ENCODE results near the gene SMCO4. TPM values are rescaled to one million over a fixed set of nuclear protein-coding genes. Genes with fewer than 3 reads are reported as not detected.

SMCO4 gene
- total and polyA plus RNA-seq, 7 donors, result 2.4 to 112 (median 9.6) TPM

GRCh38 chr11:93574638-93575220 lies 31.5 kb upstream of the SMCO4 start:
- no peak for TF ChIP-seq POLR2A (IDR thresholded peaks at IDR 0.05)
- no peak for TF ChIP-seq EP300 (IDR thresholded peaks at IDR 0.05)
- no peak for TF ChIP-seq POLR2AphosphoS5 (IDR thresholded peaks at IDR 0.05)
- TF ChIP-seq CTCF (IDR thresholded peaks at IDR 0.05), result no peak
- DNase-seq, result no peak
- peaks cover 0 to 3% (median 0%) of the 10 kb centered on the region in 4 donors for H3K9me3 ChIP-seq
- WGBS, 2 donors, result 91 to 94% methylated on average over 2 of the region's 2 CpGs
- H3K4me1 ChIP-seq, result peaks cover 0 to 11% (median 7%) of the 10 kb centered on the region in 4 donors
- H3K27ac ChIP-seq, result no peak overlapping the region
- no peaks in the 10 kb centered on the region for H3K36me3 ChIP-seq
- H3K4me3 ChIP-seq, result no peak overlapping the region
- intact Hi-C loops (cut with DNase I), result no loop called here
- no peaks in the 10 kb centered on the region for H3K27me3 ChIP-seq

- TF ChIP-seq CTCF (IDR thresholded peaks at IDR 0.05), result no peak
- TF ChIP-seq POLR2AphosphoS5 (IDR thresholded peaks at IDR 0.05), result no peak
- TF ChIP-seq POLR2A (IDR thresholded peaks at IDR 0.05), result no peak
- TF ChIP-seq EP300 (IDR thresholded peaks at IDR 0.05), result no peak
- intact Hi-C loops (cut with DNase I), result no loop called here
- DNase-seq, result no peak
- no peak overlapping the region for H3K4me3 ChIP-seq
- no peaks in the 10 kb centered on the region for H3K27me3 ChIP-seq
- no peaks in the 10 kb centered on the region for H3K9me3 ChIP-seq
- H3K27ac ChIP-seq, result no peak overlapping the region
- 79 to 95% methylated on average over 1 of the region's 1 CpG for WGBS, 2 donors
- peaks cover 0 to 11% (median 7%) of the 10 kb centered on the region in 4 donors for H3K4me1 ChIP-seq
- H3K36me3 ChIP-seq, result no peaks in the 10 kb centered on the region
Observed at GRCh38 chr11:93573184-93573583, 30.0 kb upstream of the SMCO4 start.

GRCh38 chr11:93572621-93573020 lies 29.4 kb upstream of the SMCO4 start:
- Histone ChIP-seq H3K36me3 (no peaks in the 10 kb centered on the region), H3K4me1 (peaks cover 0 to 16% (median 13%) of the 10 kb centered on the region in 4 donors), H3K4me3 (no peak overlapping the region), H3K27me3 (no peaks in the 10 kb centered on the region), H3K27ac (no peak overlapping the region), H3K9me3 (no peaks in the 10 kb centered on the region)
- no peak for DNase-seq
- intact Hi-C loops (cut with DNase I), result no loop called here
- WGBS, 2 donors, result 28 to 62% methylated on average over 3 of the region's 3 CpGs
- TF ChIP-seq EP300 (IDR thresholded peaks at IDR 0.05) (no peak), POLR2AphosphoS5 (IDR thresholded peaks at IDR 0.05) (no peak), CTCF (IDR thresholded peaks at IDR 0.05) (no peak), POLR2A (IDR thresholded peaks at IDR 0.05) (no peak)

GRCh38 chr11:93572171-93572570 lies 29.0 kb upstream of the SMCO4 start:
- intact Hi-C loops (cut with DNase I), result no loop called here
- 77 to 88% methylated on average over 1 of the region's 1 CpG for WGBS, 2 donors

More at GRCh38 chr11:93572171-93572570, 29.0 kb upstream of the SMCO4 start:
- Histone ChIP-seq H3K27me3 (no peaks in the 10 kb centered on the region), H3K36me3 (no peaks in the 10 kb centered on the region), H3K4me1 (peaks cover 0 to 20% (median 17%) of the 10 kb centered on the region in 4 donors), H3K9me3 (no peaks in the 10 kb centered on the region), H3K27ac (no peak overlapping the region), H3K4me3 (no peak overlapping the region)
- no peak for DNase-seq
- no peak for TF ChIP-seq POLR2AphosphoS5 (IDR thresholded peaks at IDR 0.05)
- no peak for TF ChIP-seq POLR2A (IDR thresholded peaks at IDR 0.05)
- TF ChIP-seq CTCF (IDR thresholded peaks at IDR 0.05), result no peak
- no peak for TF ChIP-seq EP300 (IDR thresholded peaks at IDR 0.05)

Measured in sigmoid colon (tissue), 7 donors.